ENCODE results near the gene NOXO1. TPM values are rescaled to one million over a fixed set of nuclear protein-coding genes. Genes with fewer than 3 reads are reported as not detected.

NOXO1 gene
- total RNA-seq, 1 donor from 2014 or later: not detected

DNA sequence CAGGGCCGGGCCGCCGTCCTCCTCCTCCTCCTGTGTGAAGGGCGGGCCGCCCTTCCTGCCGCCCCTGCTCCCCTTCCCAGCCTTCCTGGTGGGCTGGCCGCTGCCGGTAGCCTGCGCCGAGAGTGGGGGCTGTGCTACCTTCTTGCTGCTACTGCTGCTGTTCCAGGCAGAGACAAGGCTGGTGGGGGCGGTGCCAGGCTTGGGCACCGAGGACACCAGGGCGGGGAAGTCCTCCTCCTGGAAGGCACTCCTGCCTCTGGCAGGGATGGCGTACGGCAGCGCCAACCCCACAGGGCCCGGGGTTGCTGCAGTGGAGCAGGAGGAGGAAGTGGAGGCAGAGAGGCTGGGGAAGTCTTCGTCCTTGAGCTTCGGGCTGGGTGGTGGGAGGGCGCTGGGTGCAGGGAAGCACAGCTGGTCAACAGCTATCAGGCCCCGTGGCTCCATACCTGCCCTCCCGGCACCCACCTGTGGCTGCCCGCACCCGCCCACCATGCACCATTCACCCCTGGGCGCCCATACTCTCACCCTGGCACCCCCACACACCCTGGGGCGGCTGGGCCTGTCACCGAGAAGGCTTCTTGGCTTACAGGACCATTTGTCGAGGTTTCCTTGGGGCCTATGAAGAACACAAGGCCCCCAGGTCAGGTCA, 18.7 kb upstream of the NOXO1 start:
- DNase-seq (ENCODE audit: low spot score): no peak
- Mint-ChIP-seq H3K36me3 (ENCODE audit: low read depth) (peaks cover 18% of the 10 kb centered on the region), H3K4me1 (ENCODE audit: low read depth) (no peaks in the 10 kb centered on the region), H3K4me3 (no peak overlapping the region), H3K9me3 (no peaks in the 10 kb centered on the region), H3K27ac (no peak overlapping the region), H3K27me3 (ENCODE audit: insufficient read depth) (no peaks in the 10 kb centered on the region)
- intact Hi-C loops (cut with micrococcal nuclease): no loop called here

DNA sequence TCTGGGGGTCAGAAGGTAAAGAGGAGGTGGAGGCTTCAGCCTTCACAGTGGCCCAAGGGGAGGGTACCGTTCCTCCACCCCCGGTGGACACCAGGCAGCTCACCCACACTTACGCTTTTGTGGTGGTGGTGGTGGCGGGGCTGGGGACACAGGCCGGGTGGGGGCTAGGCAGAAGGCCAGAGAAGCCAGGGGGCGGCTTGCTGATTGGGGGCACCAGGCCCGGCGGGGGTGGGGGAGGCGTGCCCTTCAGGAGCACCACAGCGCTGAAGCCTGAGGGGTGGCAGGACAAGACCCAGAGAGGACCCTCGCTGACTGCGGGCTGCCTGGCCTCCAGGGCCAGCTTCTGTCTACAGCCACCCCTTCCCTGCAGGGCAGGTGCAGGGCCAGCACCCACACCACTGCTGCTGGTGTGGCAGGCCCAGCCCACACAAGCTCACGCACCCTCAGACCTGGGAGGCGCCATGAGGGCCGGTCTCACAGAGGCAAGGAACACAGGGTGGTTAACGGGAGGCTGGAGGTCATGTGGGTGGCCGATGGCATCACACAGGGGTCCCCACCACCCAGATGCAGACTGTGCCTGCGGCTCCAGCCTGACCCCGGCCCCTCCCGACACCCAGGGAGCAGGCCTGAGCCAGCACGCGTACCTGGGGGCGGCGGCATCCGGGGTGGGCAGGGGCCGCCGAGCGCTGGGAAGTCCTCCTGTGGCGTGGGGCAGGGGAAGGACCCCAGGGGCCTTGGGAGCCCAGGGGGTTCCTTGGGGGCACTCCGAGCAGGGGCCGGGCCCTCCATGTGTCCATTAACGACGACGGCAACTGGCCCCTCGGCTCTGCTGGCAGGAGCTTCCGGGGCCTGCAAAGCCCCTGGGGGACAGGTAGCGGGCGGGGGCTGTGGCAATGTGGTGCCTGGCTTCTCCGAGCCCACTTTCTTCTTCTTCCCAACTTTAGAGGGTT, 17.9 kb upstream of the NOXO1 start:
- no peaks in the 10 kb centered on the region for H3K27me3 Mint-ChIP-seq (ENCODE audit: insufficient read depth)

GRCh38 chr16:1998360-1998835, 17.1 kb upstream of the NOXO1 start:
- intact Hi-C loops (cut with micrococcal nuclease): no loop called here
- Mint-ChIP-seq H3K4me1 (ENCODE audit: low read depth) (peaks cover 8% of the 10 kb centered on the region), H3K4me3 (no peak overlapping the region), H3K27me3 (ENCODE audit: insufficient read depth) (no peaks in the 10 kb centered on the region), H3K27ac (no peak overlapping the region), H3K36me3 (ENCODE audit: low read depth) (peaks cover 21% of the 10 kb centered on the region), H3K9me3 (no peaks in the 10 kb centered on the region)
- DNase-seq (ENCODE audit: low spot score): no peak

More for the DNA sequence above, 17.9 kb upstream of the NOXO1 start:
- Mint-ChIP-seq H3K27ac (no peak overlapping the region), H3K9me3 (no peaks in the 10 kb centered on the region), H3K36me3 (ENCODE audit: low read depth) (peaks cover 20% of the 10 kb centered on the region), H3K4me3 (no peak overlapping the region), H3K4me1 (ENCODE audit: low read depth) (peaks cover 1% of the 10 kb centered on the region)
- DNase-seq (ENCODE audit: low spot score): no peak
- intact Hi-C loops (cut with micrococcal nuclease): no loop called here

GRCh38 chr16:1997494-1998359, 16.5 kb upstream of the NOXO1 start:
- Mint-ChIP-seq H3K27ac (no peak overlapping the region), H3K9me3 (no peaks in the 10 kb centered on the region), H3K36me3 (ENCODE audit: low read depth) (peaks cover 21% of the 10 kb centered on the region), H3K4me1 (ENCODE audit: low read depth) (peaks cover 9% of the 10 kb centered on the region), H3K27me3 (ENCODE audit: insufficient read depth) (no peaks in the 10 kb centered on the region), H3K4me3 (no peak overlapping the region)
- DNase-seq (ENCODE audit: low spot score): no peak
- intact Hi-C loops (cut with micrococcal nuclease): no loop called here

DNA sequence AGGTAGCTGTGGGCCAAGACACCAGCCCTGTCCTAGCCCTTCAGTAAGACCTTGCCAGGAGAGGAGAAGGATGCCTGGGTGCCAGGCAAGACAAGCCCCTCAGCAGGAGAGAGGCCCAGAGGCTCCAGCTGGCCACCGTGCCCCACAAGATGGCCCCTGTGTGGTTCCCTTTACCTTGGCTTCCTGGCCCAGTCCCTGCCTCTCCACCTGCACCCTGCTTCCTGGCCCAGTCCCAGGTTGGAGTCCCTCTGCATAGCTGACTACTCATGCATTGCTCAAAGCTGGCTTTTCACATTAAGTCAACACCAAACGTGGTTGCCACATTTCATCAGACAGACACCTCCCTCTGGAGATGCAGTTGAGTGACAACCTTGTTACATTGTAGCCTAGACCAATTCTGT, 12.5 kb upstream of the NOXO1 start:
- H3K4me1 Mint-ChIP-seq (ENCODE audit: low read depth): peaks cover 23% of the 10 kb centered on the region
- peaks cover 15% of the 10 kb centered on the region for H3K36me3 Mint-ChIP-seq (ENCODE audit: low read depth)
- no peak overlapping the region for H3K4me3 Mint-ChIP-seq
- no peaks in the 10 kb centered on the region for H3K9me3 Mint-ChIP-seq
- DNase-seq (ENCODE audit: low spot score): no peak
- H3K27me3 Mint-ChIP-seq (ENCODE audit: insufficient read depth): peaks cover 8% of the 10 kb centered on the region
- intact Hi-C loops (cut with micrococcal nuclease): loop anchor here (2.0 kb wide), 1 partner anchor 975 kb away; the partner anchor contains the start of gene PAQR4
- peak overlapping the region; percentile 4 for H3K27ac Mint-ChIP-seq

DNA sequence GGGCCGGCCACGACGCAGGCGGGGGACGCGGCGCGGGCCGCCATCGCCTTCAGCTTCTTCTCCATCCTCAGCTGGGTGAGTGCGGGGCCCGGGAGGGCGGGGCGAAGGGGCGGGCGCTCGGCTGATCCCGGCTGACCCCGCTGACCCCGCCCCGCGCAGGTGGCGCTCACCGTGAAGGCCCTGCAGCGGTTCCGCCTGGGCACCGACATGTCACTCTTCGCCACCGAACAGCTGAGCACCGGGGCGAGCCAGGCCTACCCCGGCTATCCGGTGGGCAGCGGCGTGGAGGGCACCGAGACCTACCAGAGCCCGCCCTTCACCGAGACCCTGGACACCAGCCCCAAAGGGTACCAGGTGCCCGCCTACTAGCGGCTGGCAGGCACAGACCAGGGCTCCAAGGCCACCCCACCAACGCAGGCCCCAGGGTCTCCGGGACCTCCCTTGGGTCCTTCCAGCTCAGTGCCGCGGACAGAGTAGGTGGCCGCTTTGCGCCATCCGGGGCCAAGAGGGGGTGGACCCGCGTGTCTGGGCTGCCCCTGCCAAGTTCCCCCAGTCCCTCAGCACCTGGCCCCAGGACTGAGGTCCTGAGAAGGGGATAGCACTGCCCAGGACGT, 11.5 kb upstream of the NOXO1 start:
- intact Hi-C loops (cut with micrococcal nuclease): loop anchor here (1.0 to 2.0 kb wide), 9 partner anchors 9 to 976 kb away; partner anchors contain the start of genes GFER, MSRB1, NDUFB10 and NTHL1
- Mint-ChIP-seq H3K27me3 (ENCODE audit: insufficient read depth) (peaks cover 11% of the 10 kb centered on the region), H3K27ac (no peak overlapping the region), H3K4me1 (ENCODE audit: low read depth) (peaks cover 26% of the 10 kb centered on the region), H3K36me3 (ENCODE audit: low read depth) (peaks cover 12% of the 10 kb centered on the region), H3K4me3 (no peak overlapping the region), H3K9me3 (no peaks in the 10 kb centered on the region)
- no peak for DNase-seq (ENCODE audit: low spot score)

- Mint-ChIP-seq H3K27ac (no peak overlapping the region), H3K27me3 (ENCODE audit: insufficient read depth) (peaks cover 11% of the 10 kb centered on the region), H3K4me1 (ENCODE audit: low read depth) (peaks cover 26% of the 10 kb centered on the region), H3K4me3 (peak overlapping the region; percentile 82), H3K36me3 (ENCODE audit: low read depth) (peaks cover 10% of the 10 kb centered on the region), H3K9me3 (no peaks in the 10 kb centered on the region)
- intact Hi-C loops (cut with micrococcal nuclease): loop anchor here (1.0 to 2.0 kb wide), 9 partner anchors 8 to 977 kb away; partner anchors contain the start of genes GFER, MSRB1, NDUFB10 and NTHL1
- peak; percentile 91 for DNase-seq (ENCODE audit: low spot score)
Observed at GRCh38 chr16:1991948-1992703, 10.9 kb upstream of the NOXO1 start.

GRCh38 chr16:1991588-1991947, 10.3 kb upstream of the NOXO1 start:
- H3K36me3 Mint-ChIP-seq (ENCODE audit: low read depth): peaks cover 14% of the 10 kb centered on the region
- intact Hi-C loops (cut with micrococcal nuclease): no loop called here
- peaks cover 11% of the 10 kb centered on the region for H3K27me3 Mint-ChIP-seq (ENCODE audit: insufficient read depth)
- H3K4me3 Mint-ChIP-seq: peak overlapping the region; percentile 82
- H3K9me3 Mint-ChIP-seq: no peaks in the 10 kb centered on the region
- peaks cover 26% of the 10 kb centered on the region for H3K4me1 Mint-ChIP-seq (ENCODE audit: low read depth)
- peak overlapping the region; percentile 84 for H3K27ac Mint-ChIP-seq
- DNase-seq (ENCODE audit: low spot score): no peak

- Mint-ChIP-seq H3K27me3 (ENCODE audit: insufficient read depth) (peaks cover 11% of the 10 kb centered on the region), H3K4me1 (ENCODE audit: low read depth) (peaks cover 26% of the 10 kb centered on the region), H3K36me3 (ENCODE audit: low read depth) (peaks cover 15% of the 10 kb centered on the region), H3K27ac (peak overlapping the region; percentile 84), H3K4me3 (peak overlapping the region; percentile 82), H3K9me3 (no peaks in the 10 kb centered on the region)
- no peak for DNase-seq (ENCODE audit: low spot score)
- intact Hi-C loops (cut with micrococcal nuclease): no loop called here
Observed at GRCh38 chr16:1991135-1991551, 9.9 kb upstream of the NOXO1 start.

- peak overlapping the region; percentile 84 for H3K27ac Mint-ChIP-seq
- intact Hi-C loops (cut with micrococcal nuclease): no loop called here
- peak; percentile 58 for DNase-seq (ENCODE audit: low spot score)
- H3K9me3 Mint-ChIP-seq: no peaks in the 10 kb centered on the region
- H3K4me1 Mint-ChIP-seq (ENCODE audit: low read depth): peaks cover 26% of the 10 kb centered on the region
- peaks cover 14% of the 10 kb centered on the region for H3K36me3 Mint-ChIP-seq (ENCODE audit: low read depth)
- H3K4me3 Mint-ChIP-seq: peak overlapping the region; percentile 82
- H3K27me3 Mint-ChIP-seq (ENCODE audit: insufficient read depth): peaks cover 11% of the 10 kb centered on the region
Observed at GRCh38 chr16:1990351-1991134, 9.3 kb upstream of the NOXO1 start.

GRCh38 chr16:1990101-1990350, 8.8 kb upstream of the NOXO1 start:
- no peak for DNase-seq (ENCODE audit: low spot score)
- no peak overlapping the region for H3K4me3 Mint-ChIP-seq
- no peaks in the 10 kb centered on the region for H3K9me3 Mint-ChIP-seq
- peaks cover 14% of the 10 kb centered on the region for H3K36me3 Mint-ChIP-seq (ENCODE audit: low read depth)
- H3K27ac Mint-ChIP-seq: no peak overlapping the region
- peaks cover 11% of the 10 kb centered on the region for H3K27me3 Mint-ChIP-seq (ENCODE audit: insufficient read depth)
- H3K4me1 Mint-ChIP-seq (ENCODE audit: low read depth): peaks cover 26% of the 10 kb centered on the region
- intact Hi-C loops (cut with micrococcal nuclease): no loop called here
